Progenitor cell of endocrine pancreas (in vitro differentiated cells): ENCODE results near the gene HIPK2. TPM values are rescaled to one million over a fixed set of nuclear protein-coding genes. Genes with fewer than 3 reads are reported as not detected.

Experiments
- DNase-seq: peaks from one replicate; pipeline ENCODE4 v3.0.0; 2021; ENCODE audit warnings: low spot score; ENCODE audit not compliant: unreplicated experiment
- H3K27ac Mint-ChIP-seq: 2 replicates; pipeline ENCODE4 v1.8.0; 2021; ENCODE audit warnings: mild to moderate bottlenecking, moderate library complexity, mixed read lengths
- H3K27me3 Mint-ChIP-seq: 2 replicates; pipeline ENCODE4 v1.8.0; 2021; ENCODE audit warnings: mixed read lengths
- H3K36me3 Mint-ChIP-seq: 2 replicates; pipeline ENCODE4 v1.8.0; 2022; ENCODE audit warnings: mixed read lengths; ENCODE audit not compliant: insufficient read depth
- H3K4me1 Mint-ChIP-seq: 2 replicates; pipeline ENCODE4 v1.8.0; 2021; ENCODE audit warnings: low read depth, mixed read lengths
- H3K4me3 Mint-ChIP-seq: 2 replicates; pipeline ENCODE4 v1.8.0; 2021; ENCODE audit warnings: low read depth, mild to moderate bottlenecking, moderate library complexity, mixed read lengths
- H3K9me3 Mint-ChIP-seq: 2 replicates; pipeline ENCODE4 v1.8.0; 2021; ENCODE audit warnings: low read depth, mixed read lengths
- total RNA-seq: library from RNA; stranded (reverse); gene quantifications from 2 replicates; pipeline ENCODE4 v1.2.1, GENCODE V29; 2021
- TF ChIP-seq, protein P1 (sequence below): fragments of 200-600 bp; sonication (generic); IDR thresholded peaks from one replicate; pipeline ENCODE4 v1.5.0; 2021; ENCODE audit warnings: antibody characterized with exemption, mild to moderate bottlenecking; ENCODE audit not compliant: unreplicated experiment

Gene HIPK2
- total RNA-seq, 1 donor from 2014 or later: 146 TPM

DNA sequence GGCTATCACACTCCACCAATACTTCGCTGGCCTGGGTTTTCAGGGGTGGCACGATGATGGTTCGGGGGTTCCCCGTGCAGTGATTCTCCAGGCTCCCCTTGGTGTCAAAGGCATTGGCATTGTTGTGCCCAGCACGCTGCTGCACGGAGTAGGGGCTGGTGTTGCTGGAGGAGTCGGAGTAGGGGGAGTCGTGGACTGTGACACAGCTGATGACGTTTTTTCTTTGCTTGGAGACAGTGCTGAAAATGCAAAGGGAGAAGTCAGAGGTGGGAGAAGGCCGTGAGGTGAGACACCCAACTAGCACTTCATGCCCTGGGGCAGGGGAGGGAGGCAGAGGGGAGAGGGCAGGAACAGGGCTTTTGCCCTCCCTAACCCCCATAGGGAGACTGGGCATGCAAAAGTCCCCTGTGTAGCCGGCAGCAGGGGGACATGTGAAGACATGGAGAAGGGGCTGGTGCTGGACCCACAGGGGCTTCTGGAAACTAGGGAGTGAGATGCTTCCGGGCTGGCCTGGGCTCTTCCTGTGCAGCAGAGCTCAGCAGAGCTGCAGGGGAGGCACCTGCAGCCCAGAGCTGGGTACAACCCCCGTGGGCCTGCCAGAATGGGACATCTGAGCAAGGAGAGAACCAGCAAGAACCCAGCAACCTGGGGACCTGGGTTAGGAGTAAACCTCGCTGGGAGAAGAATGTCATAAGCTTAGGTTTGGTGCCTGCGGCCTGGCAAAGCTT lies 193.8 kb downstream of the HIPK2 start:
- no peak for DNase-seq
- Mint-ChIP-seq H3K4me1 (peaks cover 8% of the 10 kb centered on the region), H3K9me3 (no peaks in the 10 kb centered on the region), H3K36me3 (peaks cover 27% of the 10 kb centered on the region), H3K4me3 (no peak overlapping the region), H3K27me3 (no peaks in the 10 kb centered on the region), H3K27ac (no peak overlapping the region)
- TF ChIP-seq, protein P1, sequence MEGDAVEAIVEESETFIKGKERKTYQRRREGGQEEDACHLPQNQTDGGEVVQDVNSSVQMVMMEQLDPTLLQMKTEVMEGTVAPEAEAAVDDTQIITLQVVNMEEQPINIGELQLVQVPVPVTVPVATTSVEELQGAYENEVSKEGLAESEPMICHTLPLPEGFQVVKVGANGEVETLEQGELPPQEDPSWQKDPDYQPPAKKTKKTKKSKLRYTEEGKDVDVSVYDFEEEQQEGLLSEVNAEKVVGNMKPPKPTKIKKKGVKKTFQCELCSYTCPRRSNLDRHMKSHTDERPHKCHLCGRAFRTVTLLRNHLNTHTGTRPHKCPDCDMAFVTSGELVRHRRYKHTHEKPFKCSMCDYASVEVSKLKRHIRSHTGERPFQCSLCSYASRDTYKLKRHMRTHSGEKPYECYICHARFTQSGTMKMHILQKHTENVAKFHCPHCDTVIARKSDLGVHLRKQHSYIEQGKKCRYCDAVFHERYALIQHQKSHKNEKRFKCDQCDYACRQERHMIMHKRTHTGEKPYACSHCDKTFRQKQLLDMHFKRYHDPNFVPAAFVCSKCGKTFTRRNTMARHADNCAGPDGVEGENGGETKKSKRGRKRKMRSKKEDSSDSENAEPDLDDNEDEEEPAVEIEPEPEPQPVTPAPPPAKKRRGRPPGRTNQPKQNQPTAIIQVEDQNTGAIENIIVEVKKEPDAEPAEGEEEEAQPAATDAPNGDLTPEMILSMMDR: no peak

DNA sequence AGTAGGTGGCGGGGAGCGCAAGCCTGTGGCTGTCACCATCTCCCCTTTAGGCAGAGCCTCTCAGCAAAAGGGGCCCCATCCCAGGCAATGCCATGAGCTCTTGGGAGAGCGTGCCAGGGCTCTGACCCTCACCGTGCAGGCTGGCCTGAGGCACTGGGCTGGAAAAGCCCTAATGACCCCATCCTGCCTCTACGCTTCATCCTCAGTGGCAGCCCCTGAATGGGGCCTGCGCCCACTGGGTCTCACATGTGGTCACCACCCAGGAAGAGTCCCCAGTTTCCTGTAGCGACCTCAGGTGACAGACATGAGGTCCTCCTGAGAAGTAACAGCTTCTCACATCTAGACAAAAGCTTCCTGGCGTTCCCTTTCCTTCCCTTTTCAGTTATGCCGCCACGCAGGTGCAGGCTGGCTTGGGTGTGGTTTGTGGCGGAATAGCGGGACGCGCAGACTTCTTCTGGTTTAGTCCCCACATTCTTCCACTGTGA lies 195.1 kb downstream of the HIPK2 start:
- Mint-ChIP-seq H3K27me3 (no peaks in the 10 kb centered on the region), H3K9me3 (no peaks in the 10 kb centered on the region), H3K4me1 (peaks cover 8% of the 10 kb centered on the region), H3K4me3 (no peak overlapping the region), H3K27ac (no peak overlapping the region), H3K36me3 (peaks cover 29% of the 10 kb centered on the region)
- DNase-seq: no peak
- TF ChIP-seq, protein P1: no peak

DNA sequence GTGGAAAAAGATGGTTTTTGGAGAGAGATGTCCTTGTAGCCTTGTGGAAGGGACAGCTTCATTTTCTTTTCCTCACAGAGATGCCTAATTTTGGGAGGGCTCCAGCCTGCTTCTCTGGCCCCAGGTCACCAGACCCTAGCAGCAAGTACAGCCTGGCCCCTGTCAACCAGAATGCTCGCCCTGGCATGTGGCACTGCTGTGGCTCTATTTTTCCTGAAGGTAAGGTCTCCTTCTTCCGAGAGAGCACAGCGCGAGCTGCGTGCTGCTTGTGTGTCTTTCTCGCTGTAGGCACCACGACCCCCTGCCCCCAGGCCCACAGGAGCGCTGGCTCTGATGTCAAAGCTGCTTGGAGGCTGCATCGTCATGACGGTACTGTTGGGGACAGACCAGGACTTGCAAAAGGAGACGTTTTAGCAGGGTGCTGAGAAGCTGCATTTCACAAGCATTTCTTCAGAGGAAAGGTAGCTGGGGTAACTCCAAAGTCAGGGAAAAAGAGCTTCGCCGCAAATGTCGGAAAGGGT lies 195.6 kb downstream of the HIPK2 start:
- H3K9me3 Mint-ChIP-seq: no peaks in the 10 kb centered on the region
- H3K36me3 Mint-ChIP-seq: peaks cover 30% of the 10 kb centered on the region
- H3K27me3 Mint-ChIP-seq: no peaks in the 10 kb centered on the region
- no peak for DNase-seq
- no peak overlapping the region for H3K27ac Mint-ChIP-seq
- H3K4me3 Mint-ChIP-seq: no peak overlapping the region
- TF ChIP-seq, protein P1: no peak
- H3K4me1 Mint-ChIP-seq: peaks cover 8% of the 10 kb centered on the region

DNA sequence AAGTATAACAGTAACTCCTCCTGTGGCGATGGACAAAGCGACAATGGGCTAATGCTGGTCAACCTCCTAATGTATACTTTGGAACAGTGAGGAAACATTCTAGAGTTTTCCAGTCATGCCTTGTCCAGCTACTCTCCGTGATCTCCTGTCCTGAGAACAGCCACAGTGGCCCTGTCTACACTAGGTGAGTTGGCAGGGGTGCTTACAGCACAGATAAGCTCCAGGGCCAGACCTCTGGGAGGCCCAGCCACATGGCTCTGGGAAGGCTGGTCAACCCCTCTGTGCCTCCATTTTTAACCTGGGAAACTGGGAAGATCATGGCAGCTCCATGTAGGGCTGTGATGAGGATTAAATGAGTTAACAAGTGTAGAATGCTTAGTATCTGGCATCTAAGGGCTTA lies 197.4 kb downstream of the HIPK2 start:
- H3K4me3 Mint-ChIP-seq: no peak overlapping the region
- no peak for DNase-seq
- H3K36me3 Mint-ChIP-seq: peaks cover 26% of the 10 kb centered on the region

DNA sequence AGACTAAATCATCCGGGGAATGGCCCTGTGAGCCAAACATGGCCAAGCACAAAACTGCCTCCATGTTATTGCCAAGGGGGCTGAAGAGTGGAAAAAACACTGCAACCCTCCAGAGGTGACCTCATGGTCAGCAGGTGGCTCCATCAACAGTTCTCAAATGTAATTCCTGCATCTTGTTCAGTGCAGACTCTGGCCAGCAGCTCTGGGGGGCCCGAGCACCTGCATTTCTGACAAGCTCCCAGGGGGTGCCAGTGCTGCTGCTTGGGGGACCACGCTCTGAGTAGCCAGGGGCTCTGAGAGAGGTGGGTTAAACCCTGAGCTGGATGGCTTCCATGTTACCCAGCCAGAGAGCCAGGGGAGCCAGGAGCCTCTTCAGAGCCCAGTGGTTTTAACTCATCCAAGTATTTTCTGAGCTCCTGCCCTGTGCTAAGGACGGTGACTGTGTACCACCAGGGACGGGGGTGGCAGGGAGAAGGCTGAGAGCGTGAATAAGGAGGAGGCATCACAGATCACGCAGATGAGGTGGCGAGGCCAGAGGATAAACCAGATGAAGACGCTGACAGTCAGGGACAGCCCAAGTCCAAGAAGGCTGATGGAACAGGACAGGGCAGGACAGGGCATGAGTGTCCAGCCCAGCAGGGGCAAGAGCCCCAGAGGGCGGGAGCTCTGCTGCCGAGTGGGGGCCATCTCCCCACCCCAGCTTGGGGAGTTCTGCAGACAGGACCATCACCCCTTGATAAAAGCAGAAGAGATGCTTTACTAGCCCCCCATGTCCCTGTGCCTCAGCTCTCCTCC lies 201.4 kb downstream of the HIPK2 start:
- H3K27ac Mint-ChIP-seq: no peak overlapping the region
- no peaks in the 10 kb centered on the region for H3K4me1 Mint-ChIP-seq
- H3K36me3 Mint-ChIP-seq: peaks cover 30% of the 10 kb centered on the region
- no peak overlapping the region for H3K4me3 Mint-ChIP-seq
- no peak for DNase-seq
- TF ChIP-seq, protein P1: no peak
- H3K9me3 Mint-ChIP-seq: no peaks in the 10 kb centered on the region
- H3K27me3 Mint-ChIP-seq: no peaks in the 10 kb centered on the region

More for the DNA sequence above, 197.4 kb downstream of the HIPK2 start:
- no peaks in the 10 kb centered on the region for H3K9me3 Mint-ChIP-seq
- TF ChIP-seq, protein P1: no peak
- H3K27me3 Mint-ChIP-seq: no peaks in the 10 kb centered on the region
- no peak overlapping the region for H3K27ac Mint-ChIP-seq
- peaks cover 7% of the 10 kb centered on the region for H3K4me1 Mint-ChIP-seq
